Stimulated activated CD8-positive, alpha-beta memory T cell treated with anti-CD3 and anti-CD28 coated beads, Interleukin-15, amount 100 ng/mL, for 48 hours (primary cell): ENCODE results near the gene INSYN2A.

ENCODE experiments used
- DNase-seq, 2 donors: peaks; one replicate each; pipeline ENCODE4 v3.0.0-alpha.2; 2020; ENCODE audit warnings: low read depth in 2 of 2

INSYN2A gene

DNA sequence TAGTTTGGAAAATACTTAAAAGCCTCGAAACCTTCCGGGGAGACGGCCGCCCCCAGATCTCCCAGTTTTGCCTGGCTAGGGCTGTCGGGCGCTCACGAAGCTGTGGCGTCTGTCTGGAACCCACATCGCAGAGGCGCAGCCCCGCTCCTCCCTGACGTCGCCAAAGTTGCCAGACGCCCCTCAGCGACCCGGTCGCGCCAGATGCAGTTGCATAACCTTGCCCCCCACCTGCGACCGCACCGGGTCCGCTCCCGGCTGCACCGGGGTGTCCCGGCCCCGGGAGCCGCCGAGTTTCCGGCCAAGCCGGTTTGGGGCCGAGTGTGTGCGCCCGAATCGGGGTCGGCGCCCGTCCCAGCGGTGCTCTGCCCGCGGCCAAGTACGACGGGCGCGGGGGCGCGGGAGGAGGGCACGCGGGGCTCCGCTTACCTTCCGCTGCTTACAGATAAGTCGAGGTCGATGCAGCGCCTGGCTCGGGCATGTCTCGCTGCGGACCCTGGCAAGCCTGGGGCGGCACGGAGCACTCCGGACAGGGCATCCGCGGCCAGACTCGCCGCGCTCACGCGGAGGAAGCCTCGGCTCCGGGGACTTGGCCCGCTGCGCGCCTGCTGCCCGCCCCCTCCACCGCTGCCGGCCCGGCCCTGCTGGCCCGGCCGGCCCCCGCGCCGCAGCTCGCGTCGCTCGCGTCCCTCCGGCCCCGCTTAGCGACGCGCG, 665 bp downstream of the INSYN2A start:
- DNase-seq = no peak

DNA sequence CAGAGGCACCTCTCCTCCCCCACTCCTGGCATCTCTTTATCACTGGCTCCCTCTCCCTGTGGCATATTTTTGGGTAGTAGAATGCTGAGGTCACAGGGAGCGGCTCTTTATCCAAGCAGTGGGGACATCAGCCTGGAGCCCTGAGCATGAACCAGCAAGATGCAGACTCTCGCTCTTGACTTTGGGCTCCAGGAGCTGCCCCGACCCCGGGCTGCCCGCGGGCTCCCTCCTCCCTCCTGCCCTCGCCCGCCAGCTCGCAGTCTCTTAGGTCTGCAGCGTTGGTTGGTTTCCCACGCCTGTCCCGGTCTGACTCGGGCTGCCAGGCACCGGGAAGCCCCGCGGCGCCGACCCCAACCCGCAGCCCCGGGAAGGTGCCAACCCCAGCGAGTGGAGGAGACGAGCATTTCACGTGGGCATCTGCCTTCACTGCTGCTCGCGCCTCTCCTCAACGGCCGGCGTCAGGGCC, 1.3 kb downstream of the INSYN2A start:
- no peak for DNase-seq

DNA sequence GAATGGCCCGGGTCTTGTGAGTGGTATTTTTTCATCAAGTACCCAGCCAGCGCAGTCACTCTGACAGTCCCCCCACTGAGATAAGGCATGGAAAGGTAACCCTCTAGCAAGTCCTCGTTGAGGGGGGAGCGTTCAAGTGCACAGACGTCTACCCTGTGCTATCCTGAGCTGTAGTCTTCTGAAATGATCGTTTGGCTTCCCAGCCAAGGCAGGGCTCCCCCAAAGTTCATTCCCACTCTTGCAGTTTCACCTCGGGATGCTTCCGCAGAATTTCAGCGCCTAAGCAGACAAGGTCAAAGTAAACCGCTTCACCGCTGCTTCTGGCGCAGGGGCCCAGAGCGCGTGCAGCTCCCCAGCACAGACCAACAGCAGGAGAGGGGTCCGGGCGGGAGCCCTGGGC, 1.8 kb downstream of the INSYN2A start:
- DNase-seq = no peak

DNA sequence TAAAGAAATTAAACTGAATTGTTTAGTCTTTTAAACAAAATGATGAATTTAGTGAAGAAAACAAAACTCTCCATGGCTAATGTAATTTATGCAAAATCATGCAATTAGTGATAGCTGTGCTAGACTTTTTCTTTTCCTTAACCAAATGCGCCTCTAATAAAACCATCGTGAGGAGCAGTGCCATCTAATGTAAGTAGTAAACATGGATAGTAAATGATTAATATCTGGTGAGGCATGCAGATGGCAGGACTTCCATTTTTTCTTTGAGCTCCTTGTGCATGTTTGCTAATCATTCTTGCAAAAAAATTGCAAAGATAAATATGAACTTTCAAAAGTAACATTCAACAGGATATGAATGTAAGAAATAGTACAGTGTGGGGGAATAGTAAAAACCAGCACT, 2.3 kb downstream of the INSYN2A start:
- DNase-seq = no peak

DNA sequence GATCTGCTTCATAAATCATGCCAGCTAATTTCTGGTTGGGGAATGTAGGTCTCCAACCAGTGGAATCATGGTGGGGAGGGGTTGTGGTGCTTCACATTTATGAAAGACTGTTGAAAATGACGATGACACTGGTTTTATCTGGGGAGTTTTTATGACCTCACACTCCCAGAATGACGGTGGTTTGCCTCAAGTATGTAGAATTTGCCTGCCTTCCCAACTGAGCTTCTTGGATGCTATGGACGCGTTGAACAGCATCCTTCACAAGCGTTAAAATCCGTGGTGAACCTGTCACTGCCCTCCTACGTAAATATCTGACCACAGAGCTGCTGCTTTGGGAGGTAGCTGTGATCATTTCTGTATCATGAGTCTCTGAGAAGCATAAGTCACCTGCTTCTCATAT, 3.3 kb downstream of the INSYN2A start:
- no peak for DNase-seq

DNA sequence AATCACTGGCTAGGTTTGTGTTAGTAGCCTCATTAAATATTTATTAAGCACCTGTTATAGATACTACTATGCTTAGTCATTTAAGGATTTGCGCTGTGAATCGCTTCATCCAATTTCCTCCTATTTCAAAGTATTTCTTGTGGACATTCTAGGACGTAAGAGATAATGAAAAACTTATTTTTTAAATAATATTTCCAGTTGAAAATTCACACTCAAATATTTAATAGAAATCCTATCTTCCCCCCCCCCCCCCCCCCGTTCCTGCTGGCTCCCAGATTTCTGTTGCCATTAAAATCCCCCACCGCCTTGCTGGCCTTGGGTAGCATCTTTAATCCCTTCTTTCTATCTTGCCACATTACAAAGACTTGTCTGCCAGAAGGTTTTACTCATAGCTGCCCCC, 6.0 kb downstream of the INSYN2A start:
- DNase-seq = no peak

DNA sequence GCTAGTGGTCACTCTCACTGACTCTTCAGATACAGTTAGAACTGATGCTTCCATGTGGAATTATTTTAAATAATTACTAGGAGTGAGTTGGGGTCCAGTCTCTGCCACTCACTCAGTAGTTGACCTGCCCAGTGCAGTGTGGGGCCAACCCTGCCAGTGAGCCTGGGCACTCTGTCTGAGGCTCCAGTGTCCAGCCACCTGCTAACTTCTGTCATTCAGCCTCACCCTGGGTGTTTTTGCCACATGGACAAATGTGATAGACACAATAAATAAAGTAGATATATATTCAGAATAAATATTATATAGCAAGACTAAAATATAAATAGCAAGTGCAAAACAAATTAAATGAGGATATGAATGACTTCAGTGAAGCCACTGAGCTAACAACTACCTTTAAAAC, 7.2 kb downstream of the INSYN2A start:
- DNase-seq = no peak

DNA sequence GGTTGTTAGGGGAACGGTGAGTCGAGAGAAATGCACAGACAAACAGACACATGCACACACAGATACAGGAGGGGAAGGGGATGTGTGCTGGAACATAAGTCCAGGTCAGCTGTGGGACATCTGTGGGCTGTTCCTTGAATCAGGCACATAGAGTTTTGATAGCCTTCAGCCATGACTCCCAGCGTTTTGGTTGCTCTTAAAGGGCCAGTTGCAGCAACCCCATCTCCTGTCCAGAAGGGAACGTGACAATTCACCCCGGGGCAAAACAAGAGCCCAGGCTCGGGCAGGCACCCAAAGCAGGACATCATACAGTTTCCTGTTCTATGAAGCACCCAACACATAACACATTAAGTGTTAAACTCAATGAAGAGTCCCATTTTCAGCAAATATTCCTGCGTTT, 9.6 kb downstream of the INSYN2A start:
- DNase-seq = no peak

DNA sequence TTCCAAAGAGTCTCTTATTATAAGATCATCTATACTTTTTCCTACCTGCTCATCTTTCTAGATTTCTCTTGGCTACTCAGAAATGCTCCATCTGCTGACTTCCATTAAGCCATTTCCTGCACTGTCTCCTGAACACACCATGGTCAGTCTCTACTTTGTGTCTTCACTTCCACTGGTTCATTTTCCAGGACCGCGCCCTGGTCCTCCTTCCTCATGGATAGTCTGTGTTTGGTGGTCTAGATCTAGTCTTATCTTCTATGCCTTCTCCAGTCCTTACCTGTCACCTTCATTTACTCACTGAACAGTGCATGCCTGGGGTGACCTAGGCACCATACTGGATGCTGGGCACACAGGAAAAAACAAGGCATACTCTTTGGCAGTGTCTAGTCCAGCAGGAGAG, 11.8 kb downstream of the INSYN2A start:
- no peak for DNase-seq

DNA sequence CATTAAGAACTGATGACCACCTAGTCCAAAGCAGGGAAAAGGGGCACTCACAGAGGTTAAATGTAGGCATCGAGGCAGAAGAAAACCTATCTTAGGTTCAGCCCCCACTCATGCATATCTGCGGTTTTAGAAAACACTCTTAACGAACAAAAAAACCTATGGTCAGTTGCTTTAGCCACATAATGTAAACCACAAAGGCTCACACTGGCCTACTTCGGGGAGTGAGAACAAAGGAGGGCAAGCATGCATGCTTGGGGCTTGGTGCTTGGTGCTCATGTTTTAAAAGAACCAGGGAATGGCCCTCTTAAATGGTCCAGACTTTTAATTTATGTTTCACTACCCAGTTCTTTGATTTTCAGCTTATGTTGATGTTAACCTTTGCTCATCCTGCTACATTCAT, 14.2 kb downstream of the INSYN2A start:
- no peak for DNase-seq

DNA sequence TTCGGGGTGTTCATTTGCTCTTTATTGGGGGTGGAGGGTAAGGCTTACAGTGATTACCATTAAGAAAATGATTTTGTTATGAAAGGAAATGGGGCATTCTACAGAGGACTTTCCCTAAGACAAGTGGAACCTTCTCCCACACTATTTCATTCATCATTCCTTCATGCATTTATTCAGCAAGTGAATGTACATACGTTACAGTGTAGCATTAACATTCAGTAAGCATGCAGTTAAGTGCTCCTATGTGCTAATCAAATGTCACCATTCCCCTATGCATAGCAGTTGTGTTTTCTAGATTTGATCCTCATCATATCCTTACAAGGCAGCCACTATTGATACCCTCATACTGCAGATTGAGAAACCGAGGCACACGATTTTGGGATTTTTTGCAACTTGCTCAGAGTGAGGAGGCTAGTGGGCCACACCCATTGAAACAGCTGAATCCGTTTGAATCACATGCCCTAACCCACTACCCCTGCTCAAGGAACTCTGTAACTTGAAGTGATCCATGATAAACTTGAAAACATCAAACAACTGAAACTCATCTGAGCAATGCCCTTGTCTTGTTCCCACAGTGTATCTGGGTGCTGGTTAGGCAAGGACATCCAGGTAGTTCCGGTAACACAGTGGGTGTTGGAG, 16.7 kb downstream of the INSYN2A start:
- DNase-seq = no peak

DNA sequence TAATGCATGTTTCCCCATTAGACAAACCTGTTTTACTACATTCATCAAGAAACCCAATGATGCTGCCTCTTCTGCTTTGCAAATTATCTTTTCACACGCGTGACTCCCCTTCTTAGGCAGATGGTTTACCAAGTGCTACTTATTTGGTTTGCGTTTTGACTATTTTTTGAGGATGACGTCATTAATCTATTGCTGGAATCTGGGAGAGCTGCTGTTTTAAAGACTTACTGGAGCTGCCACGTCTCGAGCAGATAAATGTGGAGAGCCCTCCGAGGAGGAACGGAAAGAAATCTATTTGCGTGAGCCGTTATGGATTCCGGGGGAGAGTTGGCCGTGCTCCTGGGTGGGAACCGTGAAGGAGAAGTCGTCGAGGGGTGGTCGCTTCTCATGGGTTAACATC, 19.7 kb downstream of the INSYN2A start:
- no peak for DNase-seq

DNA sequence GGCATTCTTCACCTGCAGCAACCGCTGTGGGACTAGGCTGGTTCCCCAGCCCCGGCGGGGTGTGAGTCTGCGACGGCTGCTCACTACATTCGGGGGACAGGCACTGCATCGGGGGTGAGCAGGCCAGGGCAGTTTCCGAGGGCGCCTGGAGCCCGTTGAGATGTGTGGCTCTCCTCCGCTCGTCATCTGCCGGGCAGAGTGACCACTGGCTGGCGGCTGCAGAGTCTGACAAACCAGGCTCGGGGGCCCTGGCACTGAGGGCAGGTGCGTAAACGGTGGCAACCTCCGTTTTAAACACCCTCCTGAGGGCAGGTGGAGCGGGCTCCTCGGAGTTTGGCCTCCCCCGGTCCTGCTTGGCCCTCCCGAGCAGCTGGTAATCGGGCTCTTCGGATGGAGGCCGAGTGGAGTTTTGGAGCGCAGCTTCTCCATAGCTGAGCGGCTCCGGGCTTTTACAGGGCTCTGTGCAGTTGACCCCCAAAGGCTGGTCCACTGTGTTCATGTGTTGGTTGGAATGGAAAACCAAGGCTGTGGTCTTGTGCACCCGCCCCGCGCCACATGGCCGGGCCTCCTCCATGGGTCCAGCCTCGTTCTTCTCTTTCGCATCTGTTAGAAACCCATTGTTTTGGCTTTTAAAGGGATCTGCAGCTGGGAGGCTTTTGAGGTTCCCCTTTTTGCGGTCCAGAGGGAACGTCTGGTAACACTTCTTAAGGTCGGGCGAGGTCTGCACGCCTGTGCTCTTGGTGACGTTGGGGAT, 20.9 kb downstream of the INSYN2A start:
- no peak for DNase-seq

DNA sequence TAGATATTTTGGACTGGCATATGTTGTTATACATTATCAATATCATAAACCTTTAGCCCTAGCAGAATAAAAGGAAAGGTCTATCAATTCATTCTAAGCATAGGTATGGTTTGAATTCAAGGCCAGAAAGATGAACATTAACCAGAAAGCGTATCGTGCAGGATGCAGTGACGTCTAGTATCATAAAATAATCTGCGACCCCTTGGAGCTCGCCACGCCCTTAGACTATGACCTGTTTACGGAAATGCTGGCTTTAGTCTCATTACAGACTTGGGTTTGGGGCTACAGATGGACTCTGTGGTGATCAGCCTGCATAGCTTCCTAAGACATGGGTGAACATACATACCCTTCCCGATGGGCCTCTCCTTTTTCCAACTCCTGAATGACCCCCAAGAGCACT, 21.5 kb downstream of the INSYN2A start:
- no peak for DNase-seq

DNA sequence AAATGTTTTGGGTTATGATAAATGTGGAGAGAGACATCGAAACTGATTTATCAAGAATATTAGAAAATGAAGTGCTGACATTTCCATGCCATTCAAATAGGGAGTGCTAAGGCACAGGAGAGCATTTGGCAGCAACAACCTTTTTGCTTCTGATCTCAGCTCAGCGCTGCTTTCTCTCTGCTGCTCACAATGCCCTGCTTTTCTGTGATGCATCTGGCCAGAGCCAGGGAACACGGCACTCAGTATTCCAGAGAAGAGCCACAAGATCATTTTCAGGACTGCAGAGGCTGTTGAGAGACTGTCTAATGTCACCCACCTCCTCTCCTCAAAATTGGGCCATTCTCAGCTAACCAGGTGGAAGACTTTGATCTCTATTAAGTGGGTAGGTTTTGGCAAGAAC, 28.1 kb downstream of the INSYN2A start:
- no peak for DNase-seq

DNA sequence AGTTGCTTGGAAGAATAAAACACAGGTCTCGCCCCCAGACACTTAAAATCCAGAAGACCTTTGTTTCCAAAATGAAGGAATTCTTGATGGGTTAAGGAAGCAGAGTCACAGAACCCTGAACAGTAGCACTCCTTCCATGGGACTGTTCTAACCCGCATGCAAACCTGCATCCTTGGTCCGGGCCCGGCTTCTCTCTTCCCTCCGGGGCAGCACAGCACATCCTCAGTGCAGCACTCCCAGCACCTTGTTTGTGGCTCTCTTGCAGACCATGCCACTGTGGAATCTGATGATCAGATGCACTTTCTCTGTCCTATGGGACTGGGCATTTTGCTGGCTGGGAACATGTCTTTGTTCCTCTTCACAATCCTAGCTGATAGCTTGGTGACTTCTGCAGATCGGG, 33.5 kb downstream of the INSYN2A start:
- DNase-seq = no peak

DNA sequence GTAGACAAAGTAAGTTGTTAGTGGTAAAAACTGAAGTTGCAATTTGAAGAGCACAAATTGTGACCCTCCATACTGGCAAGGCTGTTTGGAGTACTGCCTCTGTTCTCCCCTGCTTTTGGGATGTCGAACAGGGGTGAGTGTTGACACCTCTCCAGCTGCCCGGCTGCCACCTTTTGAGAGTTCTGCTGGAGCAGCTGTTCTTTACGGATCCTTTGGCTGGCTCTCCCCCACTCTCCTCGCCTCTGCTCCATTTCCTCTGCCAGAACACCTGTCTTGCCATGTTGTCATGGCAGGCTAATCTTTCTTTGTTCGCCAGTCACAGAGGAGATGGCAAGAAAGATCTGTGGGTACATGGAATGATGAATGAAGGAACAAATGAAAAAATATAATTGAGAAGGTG, 34.9 kb downstream of the INSYN2A start:
- DNase-seq = no peak

DNA sequence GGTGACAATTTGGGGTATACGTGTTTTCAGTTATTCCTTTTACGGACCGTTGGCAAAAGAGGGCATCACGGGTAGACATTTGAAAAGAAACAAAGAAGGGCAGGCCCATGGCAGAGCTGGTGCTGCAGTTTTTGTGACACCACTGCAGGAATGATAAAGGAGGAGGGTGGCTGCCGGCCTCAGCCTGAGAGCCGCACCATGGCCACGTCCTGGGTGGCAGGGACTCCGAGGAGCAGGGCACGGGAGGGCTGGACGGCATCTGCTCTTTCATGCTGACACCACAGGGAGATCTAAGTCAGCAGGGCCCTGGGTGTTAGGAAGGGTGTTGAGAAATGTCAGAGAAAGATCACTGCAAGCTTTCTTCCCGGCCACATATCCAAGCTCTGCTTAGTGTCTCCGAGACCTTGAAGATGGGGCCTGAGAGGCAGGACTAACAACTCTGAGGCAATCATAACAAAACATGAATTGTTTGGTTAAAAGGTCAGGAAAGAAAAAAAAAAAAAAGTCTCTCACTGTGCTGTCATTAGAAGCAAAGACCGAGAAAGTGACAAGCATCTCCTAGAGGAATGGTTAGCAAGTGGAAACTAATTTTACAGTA, 36.6 kb downstream of the INSYN2A start:
- DNase-seq = no peak

DNA sequence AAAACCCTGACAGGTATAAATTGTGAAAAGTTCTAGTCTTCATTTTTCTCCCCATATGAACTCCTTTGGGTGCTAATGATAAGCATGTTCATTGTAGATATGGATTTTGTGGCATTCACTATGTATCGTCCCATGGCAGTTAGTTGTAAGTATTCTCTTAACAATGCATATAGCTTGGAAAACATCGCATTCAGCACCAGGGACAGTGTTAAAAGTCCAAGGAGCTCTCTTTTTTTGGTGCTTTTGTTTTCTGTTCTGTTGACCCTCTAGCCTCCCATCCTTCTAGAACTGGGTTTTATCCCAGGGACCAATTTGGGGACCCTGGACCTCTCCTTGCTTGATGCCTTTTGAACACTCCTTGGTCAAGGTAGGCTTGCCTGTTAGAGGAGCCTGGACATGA, 37.7 kb downstream of the INSYN2A start:
- no peak for DNase-seq

DNA sequence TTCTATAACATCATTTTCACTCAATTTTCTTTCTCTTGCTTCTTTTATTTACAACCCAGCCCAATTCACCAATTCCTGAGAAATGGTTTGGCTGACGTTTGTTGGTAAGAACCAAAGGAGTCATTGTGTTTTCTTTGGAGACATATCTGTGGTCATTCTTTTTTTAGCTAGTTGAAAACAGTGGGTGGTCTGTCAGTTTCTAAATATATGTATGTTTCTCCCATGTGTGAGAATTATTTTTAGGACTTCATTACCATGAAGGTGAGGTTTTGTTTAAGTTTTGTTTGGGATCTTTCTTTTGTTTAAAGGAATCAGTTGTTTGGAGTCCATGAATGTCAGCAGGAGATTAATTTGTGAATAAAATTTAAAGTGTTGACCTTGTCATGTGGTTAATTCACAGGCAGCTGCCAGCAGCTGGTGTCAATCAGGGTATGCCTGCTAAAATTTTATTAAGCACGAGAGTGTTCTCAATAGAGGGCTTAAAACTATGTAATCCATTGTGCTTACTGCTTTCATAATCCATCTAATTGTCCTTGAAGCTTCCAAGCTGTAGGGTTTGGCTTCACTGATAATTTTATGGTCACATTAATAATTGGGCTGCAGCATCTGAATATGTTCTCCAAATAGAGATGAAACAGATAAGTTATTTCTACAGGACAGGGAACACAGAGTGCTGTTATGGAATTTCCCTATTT, 38.7 kb downstream of the INSYN2A start:
- no peak for DNase-seq

DNA sequence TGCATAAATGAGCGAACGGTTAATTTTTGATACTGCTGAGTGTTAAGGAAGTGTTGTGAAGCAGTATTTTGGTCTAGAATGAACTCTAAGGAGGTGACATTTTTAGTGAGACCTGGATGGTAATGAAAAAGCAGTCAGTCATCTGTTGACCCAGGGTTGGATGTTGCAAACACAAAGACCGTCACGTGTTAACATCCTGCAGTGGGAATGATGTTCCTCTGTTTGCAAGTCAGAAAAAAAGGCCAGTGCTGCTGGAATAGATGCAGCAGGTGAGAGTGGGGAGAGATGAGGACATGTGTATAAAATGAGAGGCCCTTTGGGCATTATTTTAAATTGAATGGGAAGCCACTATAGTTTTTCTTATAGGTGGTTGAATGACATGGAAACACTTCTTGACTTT, 39.3 kb downstream of the INSYN2A start:
- DNase-seq = no peak
